MCF 10A (cell line): ENCODE measurements around the gene SULT1B1. TPM values are rescaled to one million over a fixed set of nuclear protein-coding genes. Genes with fewer than 3 reads are reported as not detected.

Experiments
- BruUV-seq: library from RNA; stranded (reverse); fragments of 400-500 nt; replicated peaks from 2 replicates; lab custom pipeline; 2021; lab: Mats Ljungman, UMichigan
- CTCF ChIA-PET: fragments of 300-600 bp; sonication (Branson Sonifier 250); formaldehyde crosslinking; extraction: SDS; loops from one replicate; lab custom pipeline; 2021; ENCODE audit warnings: antibody characterized with exemption, inconsistent platforms; lab: Yijun Ruan, JAX
- POLR2A ChIA-PET: fragments of 300-600, 350-650 bp; sonication (Branson Sonifier 250); formaldehyde crosslinking; extraction: SDS; loops from one replicate; lab custom pipeline; 2020; ENCODE audit warnings: antibody characterized with exemption, inconsistent platforms; lab: Yijun Ruan, JAX
- DNase-seq: peaks from one replicate; pipeline ENCODE4 v3.0.0-alpha.2; 2018; ENCODE audit not compliant: unreplicated experiment
- H3K27ac Mint-ChIP-seq: one replicate; pipeline ENCODE4 v1.8.0; 2022; ENCODE audit warnings: mild to moderate bottlenecking, low read depth, mixed read lengths; ENCODE audit not compliant: unreplicated experiment
- H3K27me3 Mint-ChIP-seq: one replicate; pipeline ENCODE4 v1.8.0; 2022; ENCODE audit warnings: mixed read lengths; ENCODE audit not compliant: insufficient read depth, unreplicated experiment
- H3K36me3 Mint-ChIP-seq: one replicate; pipeline ENCODE4 v1.8.0; 2022; ENCODE audit warnings: mild to moderate bottlenecking, moderate library complexity, mixed read lengths; ENCODE audit not compliant: insufficient read depth, unreplicated experiment
- H3K4me1 Mint-ChIP-seq: one replicate; pipeline ENCODE4 v1.8.0; 2022; ENCODE audit warnings: mixed read lengths; ENCODE audit not compliant: insufficient read depth, unreplicated experiment
- H3K4me3 Mint-ChIP-seq: one replicate; pipeline ENCODE4 v1.8.0; 2022; ENCODE audit warnings: mild to moderate bottlenecking, moderate library complexity, mixed read lengths; ENCODE audit not compliant: unreplicated experiment
- H3K9me3 Mint-ChIP-seq: one replicate; pipeline ENCODE4 v1.8.0; 2022; ENCODE audit warnings: mixed read lengths; ENCODE audit not compliant: unreplicated experiment
- intact Hi-C: fragments of 100-400 bp; cut with micrococcal nuclease; formaldehyde crosslinking; loops from 2 replicates; pipeline ENCODE4 v1.14.1; 2022
- total RNA-seq: library from RNA; stranded (reverse); gene quantifications from 2 replicates; pipeline ENCODE4 v1.2.3, GENCODE V29; 2022
- TF ChIP-seq, protein P1 (sequence below): fragments of 200-600 bp; IDR thresholded peaks from one replicate; pipeline ENCODE4 v1.8.0; 2022; ENCODE audit warnings: antibody characterized with exemption, mild to moderate bottlenecking; ENCODE audit not compliant: unreplicated experiment

The SULT1B1 gene
- total RNA-seq, 1 experiment from 2014 or later = 0.21 TPM

DNA sequence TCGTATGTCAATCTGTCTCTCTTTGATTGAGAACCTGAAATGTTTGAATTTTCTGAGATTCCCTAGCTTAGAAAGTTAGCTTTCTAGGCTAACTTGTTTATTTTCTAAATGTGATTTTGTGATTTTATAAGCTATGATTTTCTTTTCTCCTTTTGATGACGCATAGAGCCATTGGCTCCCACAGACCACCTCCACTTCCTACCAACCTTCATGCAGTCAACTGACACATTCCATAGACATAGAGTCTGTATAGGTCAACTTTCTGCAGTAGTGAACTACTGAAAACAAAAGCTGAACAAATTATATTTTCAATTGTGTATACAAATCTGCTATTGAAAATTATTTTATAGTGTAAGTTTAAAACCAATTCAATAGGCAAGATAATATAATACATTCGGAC is 2.8 kb upstream of the SULT1B1 start:
- POLR2A ChIA-PET = interaction anchor here (1.0 to 1.8 kb wide), 5 partner anchors 11 to 96 kb away, joined by 3 to 6 read pairs (median 4); no protein-coding TSS in a partner anchor
- BruUV-seq = no TSS peak
- no peaks in the 10 kb centered on the region for H3K36me3 Mint-ChIP-seq
- CTCF ChIA-PET = interaction anchor here (0.7 to 1.4 kb wide), 4 partner anchors 11 to 124 kb away, joined by 3 to 5 read pairs (median 4); partner anchors contain the start of gene UGT2A2
- no peak overlapping the region for H3K4me3 Mint-ChIP-seq
- intact Hi-C loops = no loop called here
- no peak for DNase-seq
- TF ChIP-seq, protein P1, sequence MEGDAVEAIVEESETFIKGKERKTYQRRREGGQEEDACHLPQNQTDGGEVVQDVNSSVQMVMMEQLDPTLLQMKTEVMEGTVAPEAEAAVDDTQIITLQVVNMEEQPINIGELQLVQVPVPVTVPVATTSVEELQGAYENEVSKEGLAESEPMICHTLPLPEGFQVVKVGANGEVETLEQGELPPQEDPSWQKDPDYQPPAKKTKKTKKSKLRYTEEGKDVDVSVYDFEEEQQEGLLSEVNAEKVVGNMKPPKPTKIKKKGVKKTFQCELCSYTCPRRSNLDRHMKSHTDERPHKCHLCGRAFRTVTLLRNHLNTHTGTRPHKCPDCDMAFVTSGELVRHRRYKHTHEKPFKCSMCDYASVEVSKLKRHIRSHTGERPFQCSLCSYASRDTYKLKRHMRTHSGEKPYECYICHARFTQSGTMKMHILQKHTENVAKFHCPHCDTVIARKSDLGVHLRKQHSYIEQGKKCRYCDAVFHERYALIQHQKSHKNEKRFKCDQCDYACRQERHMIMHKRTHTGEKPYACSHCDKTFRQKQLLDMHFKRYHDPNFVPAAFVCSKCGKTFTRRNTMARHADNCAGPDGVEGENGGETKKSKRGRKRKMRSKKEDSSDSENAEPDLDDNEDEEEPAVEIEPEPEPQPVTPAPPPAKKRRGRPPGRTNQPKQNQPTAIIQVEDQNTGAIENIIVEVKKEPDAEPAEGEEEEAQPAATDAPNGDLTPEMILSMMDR = no peak
- no peaks in the 10 kb centered on the region for H3K27me3 Mint-ChIP-seq
- no peak overlapping the region for H3K27ac Mint-ChIP-seq
- H3K9me3 Mint-ChIP-seq = peaks cover 4% of the 10 kb centered on the region
- H3K4me1 Mint-ChIP-seq = peaks cover 19% of the 10 kb centered on the region

DNA sequence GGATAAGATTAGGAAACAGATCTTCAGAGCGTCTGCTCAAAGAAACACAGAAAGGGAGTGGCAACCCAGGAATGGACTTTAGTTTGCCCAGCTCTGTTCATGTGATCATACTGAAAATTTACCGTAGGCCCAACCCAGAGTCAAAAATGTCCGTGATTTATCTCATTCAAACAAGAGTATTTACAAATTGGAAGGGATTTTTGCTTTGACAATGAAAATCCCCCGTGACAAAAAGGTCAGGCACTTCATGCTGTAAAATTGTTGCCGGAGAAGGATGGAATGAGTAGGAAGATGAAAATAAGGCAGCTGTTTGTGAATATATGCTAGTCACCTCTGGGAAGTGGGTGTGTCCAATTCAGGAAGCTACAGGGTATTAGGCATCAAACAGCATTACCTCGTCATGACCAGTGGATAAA is 1.2 kb downstream of the SULT1B1 start:
- BruUV-seq = no TSS peak
- H3K9me3 Mint-ChIP-seq = peaks cover 4% of the 10 kb centered on the region
- CTCF ChIA-PET = interaction anchor here (2.3 kb wide), 1 partner anchor 64 kb away, joined by 11 read pairs; no protein-coding TSS in a partner anchor
- intact Hi-C loops = no loop called here
- no peaks in the 10 kb centered on the region for H3K27me3 Mint-ChIP-seq
- H3K36me3 Mint-ChIP-seq = no peaks in the 10 kb centered on the region
- POLR2A ChIA-PET = interaction anchor here (1.1 kb wide), 1 partner anchor 8 kb away, joined by 3 read pairs; no protein-coding TSS in a partner anchor
- DNase-seq = no peak
- TF ChIP-seq, protein P1 = no peak
- no peak overlapping the region for H3K4me3 Mint-ChIP-seq
- H3K27ac Mint-ChIP-seq = no peak overlapping the region
- H3K4me1 Mint-ChIP-seq = peaks cover 18% of the 10 kb centered on the region

DNA sequence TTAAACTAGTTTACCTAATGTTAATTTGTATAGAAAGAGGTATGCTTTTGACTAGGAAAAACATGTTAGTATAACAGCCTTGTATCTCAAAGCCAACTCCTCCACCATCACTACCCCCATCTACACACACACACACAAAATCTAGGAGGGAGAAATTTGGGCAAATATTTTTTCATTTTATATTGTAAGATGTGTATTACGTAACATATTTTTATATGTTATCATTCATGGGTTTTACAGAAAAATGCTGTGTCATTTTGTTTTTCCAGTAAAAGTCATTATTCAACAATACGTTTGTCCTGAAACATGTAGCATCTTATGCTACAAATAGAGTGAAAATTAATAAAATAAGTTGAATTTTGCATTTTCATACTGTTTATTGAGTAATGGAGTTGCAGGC is 3.0 kb downstream of the SULT1B1 start:
- POLR2A ChIA-PET = no interaction called here

DNA sequence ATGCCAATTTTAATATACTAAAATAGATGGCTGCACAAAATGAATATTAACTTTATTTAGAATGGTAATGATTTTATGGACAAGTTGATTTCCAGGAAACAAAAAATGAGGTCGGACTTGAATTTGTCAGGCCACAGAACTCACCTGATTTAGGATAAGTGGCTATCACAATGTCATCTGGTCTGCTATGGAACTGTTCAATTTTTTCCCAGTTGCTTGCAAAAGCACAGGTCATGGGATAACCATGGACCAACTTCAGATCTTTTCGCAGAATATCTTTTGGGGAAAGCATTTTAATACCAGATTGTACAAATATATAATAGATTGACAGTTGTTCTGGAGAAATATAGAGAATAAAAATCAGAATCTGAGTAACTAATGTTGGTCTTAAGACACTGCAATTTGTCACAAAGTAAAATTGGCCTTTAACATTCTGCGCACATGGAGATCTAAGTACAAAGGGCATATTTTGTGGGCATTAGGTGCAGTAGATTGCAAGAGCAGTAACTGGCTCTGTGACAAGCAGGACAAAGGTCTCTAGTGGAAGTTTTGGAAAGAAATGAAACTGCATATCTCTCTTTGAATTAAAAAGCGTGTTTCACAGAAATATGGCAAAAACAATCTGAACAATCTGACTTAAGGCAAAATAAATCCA is 5.4 kb downstream of the SULT1B1 start:
- intact Hi-C loops = no loop called here
- Mint-ChIP-seq H3K27ac (no peak overlapping the region), H3K4me3 (no peak overlapping the region), H3K27me3 (no peaks in the 10 kb centered on the region), H3K9me3 (peaks cover 15% of the 10 kb centered on the region), H3K4me1 (peaks cover 17% of the 10 kb centered on the region), H3K36me3 (no peaks in the 10 kb centered on the region)
- no peak for DNase-seq
- CTCF ChIA-PET = interaction anchor here (0.5 to 1.2 kb wide), 2 partner anchors 37 to 999 kb away, joined by 3 to 4 read pairs; no protein-coding TSS in a partner anchor
- TF ChIP-seq, protein P1 = no peak
- POLR2A ChIA-PET = interaction anchor here (0.6 to 1.0 kb wide), 2 partner anchors 10 to 15 kb away, joined by 3 read pairs; no protein-coding TSS in a partner anchor
- BruUV-seq = no TSS peak

More for the DNA sequence above, 3.0 kb downstream of the SULT1B1 start:
- no peak for DNase-seq
- Mint-ChIP-seq H3K27ac (no peak overlapping the region), H3K9me3 (peaks cover 9% of the 10 kb centered on the region), H3K4me1 (peaks cover 7% of the 10 kb centered on the region), H3K27me3 (no peaks in the 10 kb centered on the region), H3K36me3 (no peaks in the 10 kb centered on the region), H3K4me3 (no peak overlapping the region)
- TF ChIP-seq, protein P1 = no peak
- BruUV-seq = no TSS peak
- intact Hi-C loops = no loop called here
- CTCF ChIA-PET = interaction anchor here (0.6 to 1.2 kb wide), 4 partner anchors 19 to 500 kb away, joined by 3 to 4 read pairs (median 3); no protein-coding TSS in a partner anchor
